H9 (cell line): ENCODE measurements around the gene CASD1. TPM values are rescaled to one million over a fixed set of nuclear protein-coding genes. Genes with fewer than 3 reads are reported as not detected.

Source experiments
- DNase-seq: peaks from one replicate; pipeline ENCODE4 v3.0.0-alpha.2; 2017
- H2AFZ ChIP-seq: one replicate; pipeline ENCODE4 v1.6.1; 2013; ENCODE audit warnings: mild to moderate bottlenecking, low read length, control low read depth, moderate library complexity
- H2AK5ac ChIP-seq: 2 replicates; pipeline ENCODE4 v1.6.1; 2013; ENCODE audit warnings: low read length, control low read depth, mixed read lengths; ENCODE audit not compliant: insufficient read length
- H2BK120ac ChIP-seq: one replicate; pipeline ENCODE4 v1.6.1; 2013; ENCODE audit warnings: low read depth, mild to moderate bottlenecking, low read length, control low read depth, inconsistent platforms; ENCODE audit not compliant: poor library complexity, severe bottlenecking
- H2BK12ac ChIP-seq: 2 replicates; pipeline ENCODE4 v1.6.1; 2013; ENCODE audit warnings: low read length, control low read depth, mixed read lengths, low read depth; ENCODE audit not compliant: insufficient read length
- H2BK15ac ChIP-seq: 2 replicates; pipeline ENCODE4 v1.6.1; 2013; ENCODE audit warnings: low read depth, low read length, control low read depth
- H2BK20ac ChIP-seq: one replicate; pipeline ENCODE4 v1.6.1; 2013; ENCODE audit warnings: low read depth, mild to moderate bottlenecking, low read length, control low read depth, inconsistent platforms; ENCODE audit not compliant: poor library complexity, severe bottlenecking
- H2BK5ac ChIP-seq: 2 replicates; pipeline ENCODE4 v1.6.1; 2013; ENCODE audit warnings: low read length, control low read depth, mixed read lengths; ENCODE audit not compliant: insufficient read length
- H3K14ac ChIP-seq: 2 replicates; pipeline ENCODE4 v1.6.1; 2013; ENCODE audit warnings: low read length, control low read depth; ENCODE audit not compliant: insufficient read depth
- H3K18ac ChIP-seq: 2 replicates; pipeline ENCODE4 v1.6.1; 2013; ENCODE audit warnings: low read depth, mild to moderate bottlenecking, mixed read lengths, low read length, control low read depth; ENCODE audit not compliant: insufficient read length
- H3K23ac ChIP-seq: 2 replicates; pipeline ENCODE4 v1.6.1; 2013; ENCODE audit warnings: low read length, control low read depth, mixed read lengths, low read depth; ENCODE audit not compliant: insufficient read length
- H3K23me2 ChIP-seq: 2 replicates; pipeline ENCODE4 v1.6.1; 2013; ENCODE audit warnings: low read depth, mild to moderate bottlenecking, mixed read lengths, low read length, control low read depth; ENCODE audit not compliant: insufficient read length, poor library complexity, severe bottlenecking
- H3K27ac ChIP-seq: 2 replicates; pipeline ENCODE4 v1.5.1; 2013; ENCODE audit warnings: low read length, control low read depth, mixed read lengths, low read depth; ENCODE audit not compliant: insufficient read length
- H3K27me3 ChIP-seq: 2 replicates; pipeline ENCODE4 v1.6.1; 2013; ENCODE audit warnings: low read length, control low read depth, inconsistent platforms; ENCODE audit not compliant: insufficient read depth
- H3K4ac ChIP-seq: 2 replicates; pipeline ENCODE4 v1.6.1; 2013; ENCODE audit warnings: low read depth, mild to moderate bottlenecking, control low read depth, inconsistent platforms, low read length, moderate library complexity
- H3K4me1 ChIP-seq: 2 replicates; pipeline ENCODE4 v1.6.1; 2013; ENCODE audit warnings: low read length, control low read depth, inconsistent platforms; ENCODE audit not compliant: insufficient read depth
- H3K4me2 ChIP-seq: 2 replicates; pipeline ENCODE4 v1.6.1; 2013; ENCODE audit warnings: low read length, control low read depth, mixed read lengths; ENCODE audit not compliant: insufficient read length, insufficient read depth
- H3K56ac ChIP-seq: 2 replicates; pipeline ENCODE4 v1.6.1; 2013; ENCODE audit warnings: low read depth, mild to moderate bottlenecking, mixed read lengths, low read length, control low read depth; ENCODE audit not compliant: insufficient read length
- H3K79me1 ChIP-seq: 2 replicates; pipeline ENCODE4 v1.6.1; 2013; ENCODE audit warnings: low read depth, mild to moderate bottlenecking, moderate library complexity, low read length, control low read depth, inconsistent platforms; ENCODE audit not compliant: insufficient read depth, poor library complexity, severe bottlenecking
- H3K79me2 ChIP-seq: 2 replicates; pipeline ENCODE4 v1.6.1; 2013; ENCODE audit warnings: low read length, control low read depth, inconsistent platforms; ENCODE audit not compliant: insufficient read depth
- H3K9ac ChIP-seq: 2 replicates; pipeline ENCODE4 v1.6.1; 2013; ENCODE audit warnings: low read length, control low read depth, mixed read lengths; ENCODE audit not compliant: insufficient read length; ENCODE audit errors: extremely low read depth
- H3K9me3 ChIP-seq: one replicate; pipeline ENCODE4 v1.6.1; 2013; ENCODE audit warnings: low read depth, low read length, inconsistent platforms; ENCODE audit not compliant: control insufficient read depth
- H3T11ph ChIP-seq: one replicate; pipeline ENCODE4 v1.6.1; 2013; ENCODE audit warnings: mild to moderate bottlenecking, low read length, control low read depth, inconsistent platforms
- H4K20me1 ChIP-seq: one replicate; pipeline ENCODE4 v1.6.1; 2013; ENCODE audit not compliant: control insufficient read depth, insufficient read length, insufficient read depth
- H4K5ac ChIP-seq: 2 replicates; pipeline ENCODE4 v1.6.1; 2013; ENCODE audit warnings: low read depth, mild to moderate bottlenecking, mixed read lengths, low read length, control low read depth; ENCODE audit not compliant: insufficient read length
- H4K8ac ChIP-seq: replicated peaks from 2 replicates; pipeline ENCODE4 v1.6.1; 2013; ENCODE audit warnings: low read length, control low read depth, mixed read lengths, low read depth; ENCODE audit not compliant: insufficient read length
- H4K91ac ChIP-seq: 2 replicates; pipeline ENCODE4 v1.6.1; 2013; ENCODE audit warnings: low read depth, mild to moderate bottlenecking, moderate library complexity, mixed read lengths, low read length, control low read depth; ENCODE audit not compliant: insufficient read length
- H3K27ac Mint-ChIP-seq, 3 experiments: 2 replicates in 2 of 3; 3 replicates in 1 of 3; pipeline ENCODE4 v1.8.0; 2020 to 2021; ENCODE audit warnings: mixed read lengths in 3 of 3, mild to moderate bottlenecking in 1 of 3, moderate library complexity in 1 of 3
- H3K27me3 Mint-ChIP-seq: 2 replicates; pipeline ENCODE4 v1.8.0; 2021; ENCODE audit warnings: low read depth, mild to moderate bottlenecking, moderate library complexity, mixed read lengths
- H3K36me3 Mint-ChIP-seq, 3 experiments: 2 replicates in 2 of 3; 3 replicates in 1 of 3; pipeline ENCODE4 v1.8.0; 2020 to 2021; ENCODE audit warnings: low read depth in 3 of 3, mixed read lengths in 3 of 3; ENCODE audit not compliant: insufficient read depth in 1 of 3
- H3K4me1 Mint-ChIP-seq, 2 experiments: 2 replicates each; pipeline ENCODE4 v1.8.0; 2020; ENCODE audit warnings: mixed read lengths in 2 of 2
- H3K4me3 Mint-ChIP-seq, 2 experiments: 2 replicates in 1 of 2; 3 replicates in 1 of 2; pipeline ENCODE4 v1.8.0; 2020 to 2021; ENCODE audit warnings: mild to moderate bottlenecking in 2 of 2, mixed read lengths in 2 of 2, moderate library complexity in 1 of 2
- H3K9me3 Mint-ChIP-seq, 2 experiments: 2 replicates in 1 of 2; 3 replicates in 1 of 2; pipeline ENCODE4 v1.8.0; 2020; ENCODE audit warnings: mild to moderate bottlenecking in 2 of 2, mixed read lengths in 2 of 2, moderate library complexity in 1 of 2
- CTCF ChIP-seq: fragments of 200-600 bp; sonication (generic); conservative IDR thresholded peaks from 3 replicates; pipeline ENCODE4 v1.8.0; 2021; ENCODE audit warnings: antibody characterized with exemption, mild to moderate bottlenecking
- WGBS: extraction: QIAGEN DNeasy Blood & Tissue Kit; methylation state at CpG from one replicate; pipeline ENCODE4 v1.1.7; 2013; ENCODE audit warnings: missing lambda C conversion rate, low lambda C conversion rate, mixed read lengths; ENCODE audit not compliant: insufficient read length; ENCODE audit errors: extremely low coverage; 5-methylcytosine and 5-hydroxymethylcytosine counted together
- total RNA-seq: library from RNA; stranded (reverse); gene quantifications from 2 replicates; pipeline ENCODE4 v1.2.1, GENCODE V29; 2021

Gene CASD1
- total RNA-seq, 1 experiment from 2014 or later = 21.6 TPM

GRCh38 chr7:94498918-94499317 is 10.7 kb upstream of the CASD1 start:
- no peaks in the 10 kb centered on the region for H3K4me1 ChIP-seq
- no peak overlapping the region for H3K27ac Mint-ChIP-seq
- no peaks in the 10 kb centered on the region for H3K27me3 ChIP-seq
- no peak for DNase-seq
- H2BK120ac ChIP-seq = no peak overlapping the region
- no peak overlapping the region for H3K18ac ChIP-seq
- no peak overlapping the region for H4K91ac ChIP-seq
- no peaks in the 10 kb centered on the region; the same call in 1 of the 2 replicates for H3K27me3 Mint-ChIP-seq
- no peak overlapping the region for H4K5ac ChIP-seq
- no peak overlapping the region for H2BK12ac ChIP-seq
- no CpG with 5 or more reads among the region's 2 CpGs for WGBS
- H3K9me3 ChIP-seq = no peaks in the 10 kb centered on the region
- H3K4me1 Mint-ChIP-seq = peaks cover 2 to 3% of the 10 kb centered on the region in 2 experiments; a peak in 1 of 4 replicates
- H3K79me2 ChIP-seq = no peaks in the 10 kb centered on the region
- no peak overlapping the region for H3K23ac ChIP-seq
- no peak overlapping the region for H3K4me3 Mint-ChIP-seq
- no peak overlapping the region for H3K4me2 ChIP-seq
- no peak overlapping the region for H3K4ac ChIP-seq
- no peak overlapping the region for H2BK15ac ChIP-seq
- H3K9me3 Mint-ChIP-seq = peaks cover 7 to 10% of the 10 kb centered on the region in 2 experiments
- H2BK5ac ChIP-seq = no peak overlapping the region
- H2AK5ac ChIP-seq = no peak overlapping the region
- no peak overlapping the region for H3K27ac ChIP-seq
- no peak overlapping the region for H2AFZ ChIP-seq
- TF ChIP-seq CTCF = no peak
- H3K79me1 ChIP-seq = no peaks in the 10 kb centered on the region
- H4K8ac ChIP-seq = no peak overlapping the region
- H3T11ph ChIP-seq = no peak overlapping the region
- no peak overlapping the region for H3K9ac ChIP-seq
- H3K23me2 ChIP-seq = no peaks in the 10 kb centered on the region
- H2BK20ac ChIP-seq = no peak overlapping the region
- peaks cover 1 to 9% (median 2%) of the 10 kb centered on the region in 3 experiments; a peak in 4 of 7 replicates for H3K36me3 Mint-ChIP-seq
- no peak overlapping the region for H3K56ac ChIP-seq
- H3K14ac ChIP-seq = no peak overlapping the region
- no peaks in the 10 kb centered on the region for H4K20me1 ChIP-seq
